ENCODE measurements around the gene RAB6A.
"Not testable (repeated sequence)": the region's sequence is repeated elsewhere in the genome, so short reads cannot be mapped to it uniquely, and the experiment has no call there.

The RAB6A gene

DNA sequence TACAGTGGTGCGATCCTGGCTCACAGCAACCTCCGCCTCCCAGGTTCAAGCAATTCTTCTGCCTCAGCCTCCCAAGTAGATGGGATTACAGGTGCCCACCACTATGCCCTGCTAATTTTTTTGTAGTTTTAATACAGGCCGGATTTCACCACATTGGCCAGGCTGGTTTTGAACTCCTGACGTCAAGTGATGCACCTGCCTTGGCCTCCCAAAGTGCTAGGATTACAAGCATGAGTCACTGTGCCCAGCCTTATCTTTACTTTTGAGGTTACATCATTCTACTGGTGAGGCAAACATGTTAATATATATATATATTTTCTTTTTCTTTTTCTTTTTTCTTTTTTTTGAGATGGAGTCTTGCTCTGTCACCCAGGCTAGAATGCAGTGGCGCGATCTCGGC, 9.9 kb upstream of the RAB6A start:
- H3K27ac ChIP-seq; DNase-seq (ENCODE audit: low read depth, low spot score): not testable (repeated sequence)

DNA sequence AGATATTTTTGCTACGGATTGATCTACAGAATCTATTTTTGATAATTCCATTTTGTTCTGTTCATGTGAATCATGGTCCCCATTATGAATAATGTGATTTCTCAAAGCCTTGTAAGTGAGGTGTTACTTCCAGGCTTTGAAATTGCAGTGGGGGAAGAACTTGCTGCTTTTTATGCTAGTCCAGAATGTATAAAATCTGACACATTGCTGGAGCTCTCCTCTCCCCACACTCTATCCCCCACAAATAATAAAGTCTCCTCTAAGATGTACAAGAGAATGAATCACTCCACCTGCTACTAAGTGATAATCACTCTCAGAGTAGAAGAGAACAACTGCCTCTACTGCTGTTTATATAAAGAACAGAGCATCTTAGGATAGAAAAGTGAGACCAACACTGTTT, 5.9 kb upstream of the RAB6A start:
- DNase-seq (ENCODE audit: low read depth, low spot score), result no peak
- H3K27ac ChIP-seq, result no peak overlapping the region

- no peak for DNase-seq (ENCODE audit: low read depth, low spot score)
- no peak overlapping the region for H3K27ac ChIP-seq
Observed at GRCh38 chr11:73762732-73763131, 1.9 kb upstream of the RAB6A start.

DNA sequence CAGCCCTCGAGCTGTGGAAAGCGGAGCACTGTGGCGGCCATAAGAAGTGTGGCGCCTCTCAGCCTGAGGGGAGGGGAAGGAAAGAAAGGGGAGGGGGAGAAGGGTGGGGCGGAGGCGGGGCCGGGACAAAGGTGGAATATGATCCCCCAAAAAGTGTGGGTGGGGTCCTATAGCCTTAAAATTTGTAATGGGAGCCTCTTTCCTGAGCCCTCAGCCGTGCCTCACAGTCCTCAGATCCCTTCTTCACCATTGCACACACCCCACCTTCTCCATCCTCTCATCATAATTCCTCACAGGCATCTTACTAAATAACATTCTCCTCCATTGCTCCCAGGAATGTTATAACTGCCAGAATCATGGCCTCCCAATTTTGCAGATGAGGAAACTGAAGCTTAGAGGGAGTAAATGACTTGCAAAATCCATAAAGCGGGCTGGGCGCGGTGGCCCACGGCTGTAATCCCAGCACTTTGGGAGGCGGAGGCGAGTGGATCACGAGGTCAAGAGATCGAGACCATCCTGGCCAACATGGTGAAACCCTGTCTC, 600 bp upstream of the RAB6A start:
- peak overlapping the region; percentile 86 for H3K27ac ChIP-seq
- DNase-seq (ENCODE audit: low read depth, low spot score), result no peak

GRCh38 chr11:73760135-73760678, 667 bp downstream of the RAB6A start:
- H3K27ac ChIP-seq, result peak overlapping the region; percentile 86
- no peak for DNase-seq (ENCODE audit: low read depth, low spot score)

GRCh38 chr11:73759610-73760134, 1.2 kb downstream of the RAB6A start:
- peak overlapping the region; percentile 86 for H3K27ac ChIP-seq
- DNase-seq (ENCODE audit: low read depth, low spot score), result no peak

DNA sequence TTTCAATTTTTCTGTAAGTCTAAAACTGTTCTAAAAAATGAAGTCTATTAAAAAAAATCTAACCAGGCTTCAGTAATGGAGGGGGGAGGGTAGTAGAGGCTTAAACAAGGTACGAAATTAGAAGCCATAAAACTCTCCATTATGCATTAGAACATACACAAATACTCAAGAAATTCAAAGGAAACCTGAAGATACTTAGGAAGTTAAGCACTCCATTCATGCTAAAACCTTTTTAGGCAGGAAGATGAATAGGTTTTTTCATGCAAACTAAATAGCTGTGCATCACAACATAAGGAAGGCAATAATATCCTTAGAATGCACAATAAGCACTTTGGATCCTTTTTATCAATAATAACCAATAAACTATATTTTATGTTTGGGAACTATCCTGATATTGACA, 2.4 kb downstream of the RAB6A start:
- DNase-seq (ENCODE audit: low read depth, low spot score), result no peak
- peak overlapping the region; percentile 86 for H3K27ac ChIP-seq

- H3K27ac ChIP-seq, result peak overlapping the region; percentile 86
- peak; percentile 24 for DNase-seq (ENCODE audit: low read depth, low spot score)
Observed at GRCh38 chr11:73757598-73757997, 3.3 kb downstream of the RAB6A start.

DNA sequence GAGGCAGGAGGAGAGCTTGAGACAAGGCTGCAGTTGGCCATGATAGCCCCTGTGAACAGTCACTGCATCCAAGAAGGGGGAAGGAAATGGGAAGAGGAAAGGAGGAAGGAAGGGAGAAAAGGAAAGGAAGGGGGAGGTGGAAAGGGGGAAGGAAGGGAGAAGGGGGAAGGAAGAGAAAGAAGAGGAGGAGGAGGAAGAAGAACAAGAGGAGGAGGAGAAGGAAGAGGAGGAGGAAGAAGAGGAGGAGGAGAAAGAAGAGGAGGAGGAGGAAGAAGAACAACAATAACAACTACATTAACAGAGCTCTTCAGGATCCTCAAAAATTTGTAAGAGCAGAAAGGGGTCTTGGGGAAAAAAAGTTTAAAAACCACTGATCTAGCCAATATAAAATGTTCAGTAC, 5.2 kb downstream of the RAB6A start:
- H3K27ac ChIP-seq, result no peak overlapping the region
- DNase-seq (ENCODE audit: low read depth, low spot score), result no peak

GRCh38 chr11:73753938-73754337, 6.9 kb downstream of the RAB6A start:
- DNase-seq (ENCODE audit: low read depth, low spot score), result no peak
- no peak overlapping the region for H3K27ac ChIP-seq

GRCh38 chr11:73752903-73753302, 8.0 kb downstream of the RAB6A start:
- H3K27ac ChIP-seq, result peak overlapping the region; percentile 6
- DNase-seq (ENCODE audit: low read depth, low spot score), result no peak

- DNase-seq (ENCODE audit: low read depth, low spot score), result no peak
- peak overlapping the region; percentile 6 for H3K27ac ChIP-seq
Observed at GRCh38 chr11:73752216-73752867, 8.5 kb downstream of the RAB6A start.

GRCh38 chr11:73750862-73751261, 10.0 kb downstream of the RAB6A start:
- not testable (repeated sequence) for H3K27ac ChIP-seq; DNase-seq (ENCODE audit: low read depth, low spot score)

DNA sequence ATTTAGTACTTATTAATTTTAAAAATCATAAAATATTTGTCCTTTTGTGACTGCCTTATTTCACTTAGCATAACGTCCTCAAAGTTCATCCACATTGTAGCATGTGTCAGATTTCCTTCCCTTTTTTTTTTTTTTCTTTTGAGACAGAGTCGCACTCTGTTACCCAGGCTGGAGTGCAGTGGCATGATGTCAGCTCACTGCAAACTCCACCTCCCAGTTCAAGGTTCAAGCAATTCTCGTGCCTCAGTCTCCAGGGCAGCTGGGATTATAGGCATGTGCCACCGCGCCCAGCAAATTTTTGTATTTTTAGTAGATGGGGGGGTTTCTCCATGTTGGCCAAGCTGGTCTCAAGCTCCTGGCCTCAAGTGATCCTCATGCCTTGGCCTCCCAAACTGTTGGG, 10.6 kb downstream of the RAB6A start:
- no peak overlapping the region for H3K27ac ChIP-seq
- DNase-seq (ENCODE audit: low read depth, low spot score), result no peak

DNA sequence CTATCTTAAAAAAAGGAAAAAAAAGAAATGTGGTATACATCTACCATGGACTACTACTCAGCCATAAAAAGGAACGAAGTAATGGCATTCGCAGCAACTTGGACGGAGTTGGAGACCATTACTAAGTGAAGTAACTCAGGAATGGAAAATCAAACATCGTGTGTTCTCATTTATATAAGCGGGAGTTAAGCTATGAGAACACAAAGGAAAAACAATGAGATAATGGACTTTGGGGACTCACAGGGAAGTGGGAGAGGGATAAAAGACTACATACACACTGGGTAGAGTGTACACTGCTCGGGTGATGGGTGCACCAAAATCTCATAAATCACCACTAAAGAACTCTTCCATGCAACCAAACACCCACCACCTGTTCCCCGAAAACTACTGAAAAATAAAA, 11.8 kb downstream of the RAB6A start:
- H3K27ac ChIP-seq, result no peak overlapping the region
- DNase-seq (ENCODE audit: low read depth, low spot score), result no peak

- no peak overlapping the region for H3K27ac ChIP-seq
- no peak for DNase-seq (ENCODE audit: low read depth, low spot score)
Observed at GRCh38 chr11:73748300-73748699, 12.6 kb downstream of the RAB6A start.

- DNase-seq (ENCODE audit: low read depth, low spot score), result no peak
- H3K27ac ChIP-seq, result no peak overlapping the region
Observed at GRCh38 chr11:73747762-73748161, 13.1 kb downstream of the RAB6A start.

- no peak overlapping the region for H3K27ac ChIP-seq
- no peak for DNase-seq (ENCODE audit: low read depth, low spot score)
Observed at GRCh38 chr11:73746701-73747100, 14.2 kb downstream of the RAB6A start.

- no peak for DNase-seq (ENCODE audit: low read depth, low spot score)
- H3K27ac ChIP-seq, result no peak overlapping the region
Observed at GRCh38 chr11:73743045-73743444, 17.8 kb downstream of the RAB6A start.

GRCh38 chr11:73735959-73736358, 24.9 kb downstream of the RAB6A start:
- not testable (repeated sequence) for DNase-seq (ENCODE audit: low read depth, low spot score); H3K27ac ChIP-seq

GRCh38 chr11:73734993-73735392, 25.9 kb downstream of the RAB6A start:
- H3K27ac ChIP-seq, result peak overlapping the region; percentile 9
- DNase-seq (ENCODE audit: low read depth, low spot score), result no peak

DNA sequence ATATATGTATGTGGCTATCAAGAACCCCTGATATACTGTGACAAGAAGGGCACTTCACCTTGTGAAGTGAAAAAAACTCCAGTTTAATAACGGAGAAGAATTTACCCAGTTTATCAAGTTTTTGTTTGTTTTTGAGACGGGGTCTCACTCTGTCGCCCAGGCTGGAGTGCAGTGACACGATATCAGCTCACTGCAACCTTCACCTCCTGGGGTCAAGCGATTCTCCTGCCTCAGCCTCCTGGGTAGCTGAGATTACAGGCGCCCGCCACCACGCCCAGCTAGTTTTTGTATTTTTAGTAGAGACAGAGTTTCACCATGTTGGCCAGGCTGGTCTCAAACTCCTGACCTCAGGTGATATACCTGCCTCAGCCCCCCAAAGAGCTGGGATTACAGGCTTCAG, 26.9 kb downstream of the RAB6A start:
- not testable (repeated sequence) for H3K27ac ChIP-seq; DNase-seq (ENCODE audit: low read depth, low spot score)

Measured in epithelial cell of prostate (primary cell).